ENCODE results near the gene ORMDL3.

Gene ORMDL3

GRCh38 chr17:39939106-39939505 is 11.7 kb upstream of the ORMDL3 start:
- Histone ChIP-seq H3K27me3 (replicated peaks) (no peaks in the 10 kb centered on the region), H3K27ac (no peak overlapping the region), H3K36me3 (replicated peaks) (no peaks in the 10 kb centered on the region), H3K4me3 (ENCODE audit: low read depth, low read length) (no peak overlapping the region)
- no peak for DNase-seq
- TF ChIP-seq, protein P1, sequence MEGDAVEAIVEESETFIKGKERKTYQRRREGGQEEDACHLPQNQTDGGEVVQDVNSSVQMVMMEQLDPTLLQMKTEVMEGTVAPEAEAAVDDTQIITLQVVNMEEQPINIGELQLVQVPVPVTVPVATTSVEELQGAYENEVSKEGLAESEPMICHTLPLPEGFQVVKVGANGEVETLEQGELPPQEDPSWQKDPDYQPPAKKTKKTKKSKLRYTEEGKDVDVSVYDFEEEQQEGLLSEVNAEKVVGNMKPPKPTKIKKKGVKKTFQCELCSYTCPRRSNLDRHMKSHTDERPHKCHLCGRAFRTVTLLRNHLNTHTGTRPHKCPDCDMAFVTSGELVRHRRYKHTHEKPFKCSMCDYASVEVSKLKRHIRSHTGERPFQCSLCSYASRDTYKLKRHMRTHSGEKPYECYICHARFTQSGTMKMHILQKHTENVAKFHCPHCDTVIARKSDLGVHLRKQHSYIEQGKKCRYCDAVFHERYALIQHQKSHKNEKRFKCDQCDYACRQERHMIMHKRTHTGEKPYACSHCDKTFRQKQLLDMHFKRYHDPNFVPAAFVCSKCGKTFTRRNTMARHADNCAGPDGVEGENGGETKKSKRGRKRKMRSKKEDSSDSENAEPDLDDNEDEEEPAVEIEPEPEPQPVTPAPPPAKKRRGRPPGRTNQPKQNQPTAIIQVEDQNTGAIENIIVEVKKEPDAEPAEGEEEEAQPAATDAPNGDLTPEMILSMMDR (IDR thresholded peaks at IDR 0.05; ENCODE audit: low read depth, low read length, missing control alignments): no peak
- in situ Hi-C loops (cut with HindIII; ENCODE audit: low pct_ligation_motif_present, low sequenced_read_pairs): no loop called here

DNA sequence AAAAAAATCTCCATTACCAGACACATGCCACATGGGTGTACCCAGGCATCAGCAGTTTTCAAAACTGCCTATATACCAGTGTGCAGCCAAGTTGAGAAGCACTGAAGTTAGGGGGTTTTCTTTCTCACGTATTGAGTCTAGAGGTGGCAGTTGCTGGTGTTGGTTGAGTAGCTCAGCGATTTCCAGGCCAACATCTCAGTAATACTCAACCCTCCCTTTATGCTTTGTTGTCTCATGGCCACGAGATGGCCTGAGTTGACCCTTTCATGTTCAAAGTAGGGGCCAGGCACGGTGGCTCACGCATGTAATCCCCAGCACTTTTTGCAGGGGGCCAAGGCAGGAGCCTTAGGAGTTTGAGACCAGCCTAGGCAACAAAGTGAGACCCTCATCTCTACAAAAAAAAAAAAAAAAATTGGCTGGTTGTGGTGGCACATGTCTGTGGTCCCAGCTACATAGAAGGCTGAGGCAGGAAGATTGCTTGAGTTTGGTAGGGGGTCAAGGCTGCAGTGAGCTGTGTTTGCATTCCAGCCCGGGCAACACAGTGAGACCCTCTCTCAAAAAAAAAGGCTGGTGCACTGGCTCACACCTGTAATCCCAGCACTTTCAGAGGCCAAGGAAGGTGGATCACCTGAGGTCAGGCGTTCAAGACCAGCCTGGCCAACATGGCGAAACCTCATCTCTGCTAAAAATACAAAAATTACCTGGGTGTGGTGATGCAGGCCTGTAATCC is 10.9 kb upstream of the ORMDL3 start:
- in situ Hi-C loops (cut with HindIII; ENCODE audit: low pct_ligation_motif_present, low sequenced_read_pairs): no loop called here
- H3K36me3 ChIP-seq (replicated peaks): no peaks in the 10 kb centered on the region

GRCh38 chr17:39937447-39937846 is 10.0 kb upstream of the ORMDL3 start:
- Histone ChIP-seq H3K27ac (no peak overlapping the region), H3K4me3 (ENCODE audit: low read depth, low read length) (no peak overlapping the region), H3K36me3 (replicated peaks) (no peaks in the 10 kb centered on the region), H3K27me3 (replicated peaks) (no peaks in the 10 kb centered on the region)
- no peak for DNase-seq
- TF ChIP-seq, protein P1 (IDR thresholded peaks at IDR 0.05; ENCODE audit: low read depth, low read length, missing control alignments): no peak
- in situ Hi-C loops (cut with HindIII; ENCODE audit: low pct_ligation_motif_present, low sequenced_read_pairs): no loop called here

More for the DNA sequence above, 10.9 kb upstream of the ORMDL3 start:
- no peak overlapping the region for H3K27ac ChIP-seq
- TF ChIP-seq, protein P1 (IDR thresholded peaks at IDR 0.05; ENCODE audit: low read depth, low read length, missing control alignments): no peak
- no peaks in the 10 kb centered on the region for H3K27me3 ChIP-seq (replicated peaks)
- DNase-seq: no peak
- no peak overlapping the region for H3K4me3 ChIP-seq (ENCODE audit: low read depth, low read length)

- DNase-seq: no peak
- H3K27me3 ChIP-seq (replicated peaks): no peaks in the 10 kb centered on the region
- TF ChIP-seq, protein P1 (IDR thresholded peaks at IDR 0.05; ENCODE audit: low read depth, low read length, missing control alignments): no peak
- no peak overlapping the region for H3K4me3 ChIP-seq (ENCODE audit: low read depth, low read length)
- H3K36me3 ChIP-seq (replicated peaks): no peaks in the 10 kb centered on the region
- H3K27ac ChIP-seq: no peak overlapping the region
- in situ Hi-C loops (cut with HindIII; ENCODE audit: low pct_ligation_motif_present, low sequenced_read_pairs): no loop called here
Measured at GRCh38 chr17:39935909-39936308, 8.5 kb upstream of the ORMDL3 start.

DNA sequence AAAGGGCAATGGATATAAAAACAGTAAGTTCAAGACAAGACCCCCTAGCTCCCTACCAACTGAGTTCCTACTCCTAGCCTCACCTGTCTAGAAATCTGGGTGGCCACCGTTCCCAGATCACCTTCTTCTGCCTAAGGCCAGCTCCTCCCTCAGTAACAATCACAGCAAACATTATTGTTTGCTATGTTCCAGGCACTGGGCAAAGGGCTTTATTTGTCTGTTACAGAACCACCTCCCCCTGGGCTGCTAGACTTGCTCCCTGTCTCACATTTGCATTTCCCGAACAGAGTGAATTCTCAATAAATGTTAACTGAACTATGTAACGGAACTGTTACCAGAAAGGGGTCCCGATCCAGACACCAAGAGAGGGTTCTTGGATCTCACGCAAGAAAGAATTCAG is 6.9 kb upstream of the ORMDL3 start:
- in situ Hi-C loops (cut with HindIII; ENCODE audit: low pct_ligation_motif_present, low sequenced_read_pairs): no loop called here
- no peaks in the 10 kb centered on the region for H3K27me3 ChIP-seq (replicated peaks)
- DNase-seq: no peak
- no peak overlapping the region for H3K4me3 ChIP-seq (ENCODE audit: low read depth, low read length)
- TF ChIP-seq, protein P1 (IDR thresholded peaks at IDR 0.05; ENCODE audit: low read depth, low read length, missing control alignments): no peak
- no peaks in the 10 kb centered on the region for H3K36me3 ChIP-seq (replicated peaks)
- H3K27ac ChIP-seq: no peak overlapping the region

- no peak for DNase-seq
- Histone ChIP-seq H3K36me3 (replicated peaks) (no peaks in the 10 kb centered on the region), H3K27ac (no peak overlapping the region), H3K4me3 (ENCODE audit: low read depth, low read length) (no peak overlapping the region), H3K27me3 (replicated peaks) (no peaks in the 10 kb centered on the region)
- TF ChIP-seq, protein P1 (IDR thresholded peaks at IDR 0.05; ENCODE audit: low read depth, low read length, missing control alignments): no peak
- in situ Hi-C loops (cut with HindIII; ENCODE audit: low pct_ligation_motif_present, low sequenced_read_pairs): no loop called here
Measured at GRCh38 chr17:39933912-39934311, 6.5 kb upstream of the ORMDL3 start.
